ENCODE measurements around the gene NXPH1.

The NXPH1 gene

DNA sequence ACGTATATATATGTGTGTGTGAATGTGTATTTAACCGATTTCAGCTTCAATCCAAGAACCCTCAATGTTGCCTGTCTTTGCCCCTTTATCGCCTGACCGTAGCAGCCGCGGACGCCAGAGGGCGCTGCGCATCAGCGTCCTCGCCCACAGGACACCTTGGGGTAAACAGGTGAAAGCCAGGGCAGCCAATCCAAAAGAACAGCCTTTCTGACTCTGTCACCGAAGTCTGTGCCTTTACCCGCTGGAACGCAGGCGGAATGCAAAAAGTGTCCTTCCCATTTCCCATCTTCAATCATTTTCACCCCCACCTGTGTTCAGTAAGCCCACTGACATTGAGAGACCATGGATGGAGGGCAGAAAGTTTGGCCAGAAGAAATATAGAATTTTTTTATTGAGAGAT is 3.6 kb downstream of the NXPH1 start:
- TF ChIP-seq, protein P1, sequence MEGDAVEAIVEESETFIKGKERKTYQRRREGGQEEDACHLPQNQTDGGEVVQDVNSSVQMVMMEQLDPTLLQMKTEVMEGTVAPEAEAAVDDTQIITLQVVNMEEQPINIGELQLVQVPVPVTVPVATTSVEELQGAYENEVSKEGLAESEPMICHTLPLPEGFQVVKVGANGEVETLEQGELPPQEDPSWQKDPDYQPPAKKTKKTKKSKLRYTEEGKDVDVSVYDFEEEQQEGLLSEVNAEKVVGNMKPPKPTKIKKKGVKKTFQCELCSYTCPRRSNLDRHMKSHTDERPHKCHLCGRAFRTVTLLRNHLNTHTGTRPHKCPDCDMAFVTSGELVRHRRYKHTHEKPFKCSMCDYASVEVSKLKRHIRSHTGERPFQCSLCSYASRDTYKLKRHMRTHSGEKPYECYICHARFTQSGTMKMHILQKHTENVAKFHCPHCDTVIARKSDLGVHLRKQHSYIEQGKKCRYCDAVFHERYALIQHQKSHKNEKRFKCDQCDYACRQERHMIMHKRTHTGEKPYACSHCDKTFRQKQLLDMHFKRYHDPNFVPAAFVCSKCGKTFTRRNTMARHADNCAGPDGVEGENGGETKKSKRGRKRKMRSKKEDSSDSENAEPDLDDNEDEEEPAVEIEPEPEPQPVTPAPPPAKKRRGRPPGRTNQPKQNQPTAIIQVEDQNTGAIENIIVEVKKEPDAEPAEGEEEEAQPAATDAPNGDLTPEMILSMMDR (IDR thresholded peaks at IDR 0.05), result no peak

DNA sequence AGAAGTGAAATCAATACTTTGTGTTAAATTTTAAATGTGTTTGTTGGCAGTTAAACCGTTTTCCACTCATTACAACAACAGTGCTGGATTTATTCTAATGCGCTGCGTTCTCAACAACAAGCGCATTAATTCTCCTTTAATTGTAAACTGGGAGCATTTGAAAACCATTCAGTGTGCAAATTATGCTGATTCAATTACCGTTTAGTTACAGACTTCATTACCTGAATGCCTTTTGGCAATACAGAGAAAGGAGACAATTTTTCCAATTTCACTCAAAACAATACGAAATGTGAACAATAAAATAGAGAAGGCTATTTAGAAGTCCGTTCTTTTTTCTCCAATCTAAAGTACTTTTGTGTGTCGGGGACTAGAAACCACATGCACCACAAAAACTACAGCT is 4.2 kb downstream of the NXPH1 start:
- Histone ChIP-seq H3K4me3 (ENCODE audit: low read depth in 1 of 2, low read length in 1 of 2) (no peak overlapping the region), H3K36me3 (no peaks in the 10 kb centered on the region), H3K9me3 (no peaks in the 10 kb centered on the region), H3K27me3 (peaks cover 100% of the 10 kb centered on the region), H3K4me1 (ENCODE audit: control insufficient read depth in 1 of 2, insufficient read depth in 1 of 2, low read depth in 1 of 2, low read length in 1 of 2) (no peaks in the 10 kb centered on the region), H3K27ac (no peak overlapping the region)
- TF ChIP-seq, protein P1 (IDR thresholded peaks at IDR 0.05), result no peak

More for the DNA sequence above, 3.6 kb downstream of the NXPH1 start:
- H3K36me3 ChIP-seq, result no peaks in the 10 kb centered on the region
- H3K27ac ChIP-seq, result no peak overlapping the region
- H3K9me3 ChIP-seq, result no peaks in the 10 kb centered on the region
- H3K27me3 ChIP-seq, result peaks cover 100% of the 10 kb centered on the region
- no peaks in the 10 kb centered on the region for H3K4me1 ChIP-seq (ENCODE audit: control insufficient read depth in 1 of 2, insufficient read depth in 1 of 2, low read depth in 1 of 2, low read length in 1 of 2)
- no peak overlapping the region for H3K4me3 ChIP-seq (ENCODE audit: low read depth in 1 of 2, low read length in 1 of 2)

DNA sequence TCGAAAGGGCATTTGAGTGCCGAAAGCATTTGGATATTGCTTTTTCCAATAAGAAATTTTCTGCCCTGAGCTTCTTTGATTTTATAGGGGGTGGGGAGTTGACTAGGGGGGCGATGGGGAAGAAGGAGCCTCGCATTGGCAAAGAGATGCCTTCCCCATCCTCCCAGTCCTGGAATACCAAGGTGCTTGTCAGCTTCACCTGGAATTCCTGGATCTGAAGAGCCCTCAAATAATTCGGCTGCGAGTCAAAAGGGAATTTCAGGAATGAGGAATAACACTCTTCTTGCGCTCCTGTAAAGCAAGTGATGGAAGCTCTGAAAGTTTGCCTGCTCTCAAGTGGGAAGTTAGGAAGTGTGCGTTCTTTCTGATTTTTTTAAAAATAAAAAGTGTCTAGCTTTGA is 7.3 kb downstream of the NXPH1 start:
- Histone ChIP-seq H3K27me3 (peaks cover 100% of the 10 kb centered on the region), H3K4me1 (ENCODE audit: control insufficient read depth in 1 of 2, insufficient read depth in 1 of 2, low read depth in 1 of 2, low read length in 1 of 2) (no peaks in the 10 kb centered on the region), H3K36me3 (no peaks in the 10 kb centered on the region), H3K9me3 (no peaks in the 10 kb centered on the region), H3K27ac (no peak overlapping the region), H3K4me3 (ENCODE audit: low read depth in 1 of 2, low read length in 1 of 2) (no peak overlapping the region)
- TF ChIP-seq, protein P1 (IDR thresholded peaks at IDR 0.05), result no peak

DNA sequence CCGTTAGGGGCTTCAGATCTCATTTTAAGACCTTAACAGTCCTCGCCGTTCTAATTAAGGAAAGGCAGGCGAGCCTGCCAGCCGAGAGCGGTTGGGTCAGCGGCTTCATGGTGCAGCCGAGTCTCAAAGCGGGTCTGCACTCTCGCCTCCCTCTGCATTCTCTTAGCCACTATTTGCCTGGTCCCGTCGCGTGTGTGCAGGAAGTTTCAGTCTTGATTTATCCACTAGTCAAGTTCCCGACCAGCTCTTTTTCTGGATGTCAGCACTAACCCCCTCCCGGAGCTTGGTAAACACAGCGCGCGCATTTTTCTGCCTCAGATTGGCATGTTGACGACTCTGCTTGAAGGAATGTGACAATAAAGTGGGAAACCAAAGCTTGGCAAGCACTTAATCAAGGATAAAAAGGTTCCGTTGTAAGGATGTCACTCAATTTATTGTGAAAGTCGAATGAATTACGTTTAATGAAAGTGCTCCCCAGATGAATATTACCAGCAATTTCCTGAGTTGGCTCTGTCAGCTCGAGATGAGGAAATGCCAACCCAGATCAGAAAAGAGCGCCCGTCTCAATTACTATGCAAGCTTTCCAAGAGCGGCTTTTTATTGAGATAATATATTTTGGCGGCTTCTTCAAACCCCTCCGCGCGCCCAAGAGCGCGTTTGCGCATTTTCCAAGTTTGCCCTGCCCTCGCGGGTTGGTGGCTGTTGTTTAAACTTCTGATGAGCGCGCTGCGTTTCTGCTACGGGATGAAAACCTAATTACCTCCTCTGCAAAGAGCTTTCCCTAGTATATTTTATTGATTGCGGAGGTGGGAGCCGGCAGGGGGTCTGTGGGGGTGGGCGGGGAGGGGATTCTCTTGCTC is 7.9 kb downstream of the NXPH1 start:
- Histone ChIP-seq H3K9me3 (no peaks in the 10 kb centered on the region), H3K4me3 (ENCODE audit: low read depth in 1 of 2, low read length in 1 of 2) (no peak overlapping the region), H3K4me1 (ENCODE audit: control insufficient read depth in 1 of 2, insufficient read depth in 1 of 2, low read depth in 1 of 2, low read length in 1 of 2) (no peaks in the 10 kb centered on the region), H3K27me3 (peaks cover 100% of the 10 kb centered on the region), H3K27ac (no peak overlapping the region), H3K36me3 (no peaks in the 10 kb centered on the region)
- TF ChIP-seq, protein P1 (IDR thresholded peaks at IDR 0.05), result no peak

DNA sequence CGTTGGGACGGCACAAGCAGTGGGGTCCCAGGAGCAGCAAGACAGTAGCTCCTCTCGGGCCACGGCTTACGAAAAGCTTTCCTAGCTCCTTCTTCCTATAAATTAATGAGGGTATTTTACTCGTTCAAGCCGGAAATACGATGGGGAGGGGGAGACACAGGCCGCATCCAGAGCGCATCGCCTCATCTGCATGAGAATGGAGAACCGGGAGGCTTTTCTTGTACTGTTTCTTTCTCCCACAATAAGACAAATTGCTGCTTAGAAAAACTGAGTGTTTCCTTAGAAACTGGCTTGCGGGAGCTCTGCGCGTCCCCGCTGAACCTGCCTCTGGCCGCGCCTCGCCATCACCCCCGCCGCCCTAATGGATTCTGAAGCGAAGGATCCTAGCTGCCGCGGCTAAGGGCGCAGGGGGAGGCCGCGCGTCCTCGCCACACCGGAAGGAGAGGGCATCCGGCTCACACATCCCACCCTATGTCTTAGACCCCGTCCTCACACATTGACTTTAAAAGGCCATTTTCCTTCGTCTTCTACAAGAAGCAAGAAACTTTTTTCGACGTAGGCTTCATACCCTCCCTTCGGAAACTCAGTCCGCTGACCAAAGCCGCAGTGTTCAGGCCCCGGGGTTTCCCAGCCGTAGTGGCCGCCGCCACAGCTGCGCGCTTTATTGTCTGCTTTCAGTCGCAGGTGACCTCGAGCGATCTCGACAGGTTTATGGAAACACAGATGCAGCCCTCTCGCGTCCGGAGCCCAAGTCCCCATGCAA is 8.8 kb downstream of the NXPH1 start:
- TF ChIP-seq, protein P1 (IDR thresholded peaks at IDR 0.05), result no peak
- Histone ChIP-seq H3K4me3 (ENCODE audit: low read depth in 1 of 2, low read length in 1 of 2) (no peak overlapping the region), H3K27ac (no peak overlapping the region), H3K9me3 (no peaks in the 10 kb centered on the region), H3K27me3 (peaks cover 100% of the 10 kb centered on the region), H3K4me1 (ENCODE audit: control insufficient read depth in 1 of 2, insufficient read depth in 1 of 2, low read depth in 1 of 2, low read length in 1 of 2) (no peaks in the 10 kb centered on the region), H3K36me3 (no peaks in the 10 kb centered on the region)

Data from neutrophil (primary cell).